Measurements from ENCODE around the gene DCHS1.

Gene DCHS1

GRCh38 chr11:6636480-6636879 lies 19.1 kb downstream of the DCHS1 start:
- Histone ChIP-seq H3K4me1 (ENCODE audit: control insufficient read depth, low read length) (no peaks in the 10 kb centered on the region), H3K36me3 (ENCODE audit: control insufficient read depth, low read length) (no peaks in the 10 kb centered on the region), H3K27ac (ENCODE audit: low read depth, low read length) (no peak overlapping the region), H3K4me3 (ENCODE audit: low read length) (no peak overlapping the region), H3F3A (ENCODE audit: control insufficient read depth, insufficient read depth) (no peaks in the 10 kb centered on the region), H3K27me3 (ENCODE audit: control insufficient read depth, low read length) (no peaks in the 10 kb centered on the region), H3K9me3 (ENCODE audit: control insufficient read depth, insufficient read depth, low read length) (no peaks in the 10 kb centered on the region), H3K9me2 (replicated peaks; ENCODE audit: control insufficient read depth, low read length) (no peaks in the 10 kb centered on the region), H4K20me1 (ENCODE audit: control insufficient read depth, insufficient read depth, low read depth, low read length) (no peaks in the 10 kb centered on the region), H3K4me2 (ENCODE audit: low read length) (no peak overlapping the region), H3K79me2 (ENCODE audit: control insufficient read depth, low read length) (no peaks in the 10 kb centered on the region)
- TF ChIP-seq EZH2phosphoT487 (IDR thresholded peaks at IDR 0.05; ENCODE audit: borderline replicate concordance, low read length), result no peak
- no peak for TF ChIP-seq CTCF (IDR thresholded peaks at IDR 0.05; ENCODE audit: low read depth, low read length, poor library complexity, severe bottlenecking)

GRCh38 chr11:6635082-6635932 lies 20.3 kb downstream of the DCHS1 start:
- no peak overlapping the region for H3K4me3 ChIP-seq (ENCODE audit: low read length)
- H3K4me1 ChIP-seq (ENCODE audit: control insufficient read depth, low read length), result no peaks in the 10 kb centered on the region
- H3K79me2 ChIP-seq (ENCODE audit: control insufficient read depth, low read length), result no peaks in the 10 kb centered on the region
- TF ChIP-seq EZH2phosphoT487 (IDR thresholded peaks at IDR 0.05; ENCODE audit: borderline replicate concordance, low read length) (no peak), CTCF (IDR thresholded peaks at IDR 0.05; ENCODE audit: low read depth, low read length, poor library complexity, severe bottlenecking) (no peak)
- no peak overlapping the region for H3K27ac ChIP-seq (ENCODE audit: low read depth, low read length)
- H3K36me3 ChIP-seq (ENCODE audit: control insufficient read depth, low read length), result no peaks in the 10 kb centered on the region
- H4K20me1 ChIP-seq (ENCODE audit: control insufficient read depth, insufficient read depth, low read depth, low read length), result no peaks in the 10 kb centered on the region
- no peak overlapping the region for H3K4me2 ChIP-seq (ENCODE audit: low read length)
- H3F3A ChIP-seq (ENCODE audit: control insufficient read depth, insufficient read depth), result no peaks in the 10 kb centered on the region
- no peaks in the 10 kb centered on the region for H3K27me3 ChIP-seq (ENCODE audit: control insufficient read depth, low read length)
- H3K9me3 ChIP-seq (ENCODE audit: control insufficient read depth, insufficient read depth, low read length), result no peaks in the 10 kb centered on the region
- H3K9me2 ChIP-seq (replicated peaks; ENCODE audit: control insufficient read depth, low read length), result no peaks in the 10 kb centered on the region

GRCh38 chr11:6634534-6634933 lies 21.1 kb downstream of the DCHS1 start:
- Histone ChIP-seq H3K9me3 (ENCODE audit: control insufficient read depth, insufficient read depth, low read length) (no peaks in the 10 kb centered on the region), H3K9me2 (replicated peaks; ENCODE audit: control insufficient read depth, low read length) (no peaks in the 10 kb centered on the region), H3K27ac (ENCODE audit: low read depth, low read length) (no peak overlapping the region), H3F3A (ENCODE audit: control insufficient read depth, insufficient read depth) (no peaks in the 10 kb centered on the region), H3K79me2 (ENCODE audit: control insufficient read depth, low read length) (no peaks in the 10 kb centered on the region), H4K20me1 (ENCODE audit: control insufficient read depth, insufficient read depth, low read depth, low read length) (no peaks in the 10 kb centered on the region), H3K4me3 (ENCODE audit: low read length) (no peak overlapping the region), H3K27me3 (ENCODE audit: control insufficient read depth, low read length) (no peaks in the 10 kb centered on the region), H3K4me2 (ENCODE audit: low read length) (no peak overlapping the region), H3K36me3 (ENCODE audit: control insufficient read depth, low read length) (no peaks in the 10 kb centered on the region), H3K4me1 (ENCODE audit: control insufficient read depth, low read length) (no peaks in the 10 kb centered on the region)
- TF ChIP-seq EZH2phosphoT487 (IDR thresholded peaks at IDR 0.05; ENCODE audit: borderline replicate concordance, low read length) (no peak), CTCF (IDR thresholded peaks at IDR 0.05; ENCODE audit: low read depth, low read length, poor library complexity, severe bottlenecking) (no peak)

Measured in DOHH2 (cell line).